Fibroblast of skin of abdomen (primary cell): Measurements from ENCODE around the gene MBD3L3.
"Not testable (repeated sequence)": the region's sequence is repeated elsewhere in the genome, so short reads cannot be mapped to it uniquely, and the experiment has no call there.

Experiments
- DNase-seq: peaks from one replicate; pipeline ENCODE4 v3.0.0-alpha.2; 2013

The MBD3L3 gene

GRCh38 chr19:7063339-7063738 is 4.9 kb upstream of the MBD3L3 start:
- no peak for DNase-seq

GRCh38 chr19:7059977-7060376 is 1.5 kb upstream of the MBD3L3 start:
- not testable (repeated sequence) for DNase-seq

- not testable (repeated sequence) for DNase-seq
These were observed 2.1 kb downstream of the MBD3L3 start for GRCh38 chr19:7056371-7056770.

GRCh38 chr19:7055679-7056078 is 2.8 kb downstream of the MBD3L3 start:
- not testable (repeated sequence) for DNase-seq

- DNase-seq: not testable (repeated sequence)
These were observed 3.7 kb downstream of the MBD3L3 start for GRCh38 chr19:7054635-7055368.

- DNase-seq: not testable (repeated sequence)
These were observed 5.6 kb downstream of the MBD3L3 start for GRCh38 chr19:7052896-7053295.

- DNase-seq: not testable (repeated sequence)
These were observed 7.1 kb downstream of the MBD3L3 start for GRCh38 chr19:7051421-7051820.

GRCh38 chr19:7049021-7049420 is 9.5 kb downstream of the MBD3L3 start, which contains the start of gene MBD3L2:
TSS of gene MBD3L2 (plus strand) at chr19:7049321. CDS start at chr19:7049374, 53 bp downstream.
- DNase-seq: not testable (repeated sequence)

GRCh38 chr19:7041563-7041962 is 16.9 kb downstream of the MBD3L3 start:
- not testable (repeated sequence) for DNase-seq

- DNase-seq: not testable (repeated sequence)
These were observed 18.4 kb downstream of the MBD3L3 start, which contains the start of gene MBD3L4 for GRCh38 chr19:7040079-7040478. TSS of gene MBD3L4 (minus strand) at chr19:7040179. CDS start at chr19:7040144, 35 bp downstream.

- DNase-seq: not testable (repeated sequence)
These were observed 28.2 kb downstream of the MBD3L3 start, which contains the start of gene MBD3L5 for GRCh38 chr19:7030278-7030677. TSS of gene MBD3L5 (plus strand) at chr19:7030578. CDS start at chr19:7030612, 34 bp downstream.

- not testable (repeated sequence) for DNase-seq
These were observed 29.7 kb downstream of the MBD3L3 start for GRCh38 chr19:7028790-7029189.

GRCh38 chr19:7021331-7021730 is 37.1 kb downstream of the MBD3L3 start, which contains the start of gene MBD3L2B:
TSS of gene MBD3L2B (minus strand) at chr19:7021431. CDS start at chr19:7021397, 34 bp downstream.
- not testable (repeated sequence) for DNase-seq

- no peak for DNase-seq
These were observed 39.6 kb downstream of the MBD3L3 start for GRCh38 chr19:7018828-7019227.

GRCh38 chr19:7013678-7014077 is 44.8 kb downstream of the MBD3L3 start:
- no peak for DNase-seq

- no peak for DNase-seq
These were observed 47.5 kb downstream of the MBD3L3 start for GRCh38 chr19:7010722-7011593.

GRCh38 chr19:7007859-7008258 is 50.6 kb downstream of the MBD3L3 start:
- DNase-seq: no peak
